Hepatocyte (in vitro differentiated cells): ENCODE results near the gene PLEKHD1.

Source experiments
- EZH2 ChIP-seq: fragments of 200-600 bp; sonication (generic); IDR thresholded peaks from 2 replicates; pipeline ENCODE4 v1.6.1; 2016; ENCODE audit warnings: antibody characterized with exemption, mild to moderate bottlenecking, borderline replicate concordance
- EZH2phosphoT487 ChIP-seq: fragments of 200-600 bp; sonication (generic); IDR thresholded peaks from one replicate; pipeline ENCODE4 v1.6.1; 2018; ENCODE audit warnings: antibody characterized with exemption, mild to moderate bottlenecking, low read depth, moderate library complexity; ENCODE audit not compliant: unreplicated experiment, severe bottlenecking
- TF ChIP-seq, protein P1 (sequence below): fragments of 200-600 bp; sonication (generic); IDR thresholded peaks from 2 replicates; pipeline ENCODE4 v1.5.1; 2016; ENCODE audit warnings: antibody characterized with exemption, mild to moderate bottlenecking; ENCODE audit not compliant: poor library complexity

DNA sequence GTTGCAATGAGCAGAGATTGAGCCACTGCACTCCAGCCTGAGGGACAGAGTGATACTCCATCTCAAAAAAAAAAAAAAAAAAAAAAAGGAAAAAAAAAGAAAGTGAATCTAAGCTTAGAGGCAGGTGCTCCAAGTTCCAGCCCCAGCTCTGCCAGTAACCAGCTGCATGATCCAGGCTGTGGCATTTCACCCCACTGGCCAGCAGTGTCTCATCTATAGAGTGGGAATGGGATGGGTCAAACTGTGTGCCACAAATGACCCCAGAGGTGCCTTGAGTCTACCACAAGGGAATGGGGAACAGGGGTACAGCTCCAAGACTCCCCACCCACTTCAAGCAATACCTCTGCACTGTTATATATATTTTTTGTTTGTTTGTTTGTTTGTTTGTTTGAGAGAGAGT, 5.0 kb downstream of the PLEKHD1 start:
- TF ChIP-seq, protein P1, sequence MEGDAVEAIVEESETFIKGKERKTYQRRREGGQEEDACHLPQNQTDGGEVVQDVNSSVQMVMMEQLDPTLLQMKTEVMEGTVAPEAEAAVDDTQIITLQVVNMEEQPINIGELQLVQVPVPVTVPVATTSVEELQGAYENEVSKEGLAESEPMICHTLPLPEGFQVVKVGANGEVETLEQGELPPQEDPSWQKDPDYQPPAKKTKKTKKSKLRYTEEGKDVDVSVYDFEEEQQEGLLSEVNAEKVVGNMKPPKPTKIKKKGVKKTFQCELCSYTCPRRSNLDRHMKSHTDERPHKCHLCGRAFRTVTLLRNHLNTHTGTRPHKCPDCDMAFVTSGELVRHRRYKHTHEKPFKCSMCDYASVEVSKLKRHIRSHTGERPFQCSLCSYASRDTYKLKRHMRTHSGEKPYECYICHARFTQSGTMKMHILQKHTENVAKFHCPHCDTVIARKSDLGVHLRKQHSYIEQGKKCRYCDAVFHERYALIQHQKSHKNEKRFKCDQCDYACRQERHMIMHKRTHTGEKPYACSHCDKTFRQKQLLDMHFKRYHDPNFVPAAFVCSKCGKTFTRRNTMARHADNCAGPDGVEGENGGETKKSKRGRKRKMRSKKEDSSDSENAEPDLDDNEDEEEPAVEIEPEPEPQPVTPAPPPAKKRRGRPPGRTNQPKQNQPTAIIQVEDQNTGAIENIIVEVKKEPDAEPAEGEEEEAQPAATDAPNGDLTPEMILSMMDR, result no peak
- TF ChIP-seq EZH2phosphoT487, result no peak
- TF ChIP-seq EZH2, result no peak
